Endodermal cell (in vitro differentiated cells): ENCODE data around the gene ENDOV. TPM values are rescaled to one million over a fixed set of nuclear protein-coding genes. Genes with fewer than 3 reads are reported as not detected.

Source experiments
- DNase-seq: peaks from one replicate; pipeline ENCODE4 v3.0.0-alpha.2; 2017
- H3K27ac ChIP-seq: 2 replicates; pipeline ENCODE4 v1.5.1; 2013; ENCODE audit warnings: mild to moderate bottlenecking, low read depth, low read length, moderate library complexity
- H3K27me3 ChIP-seq: 2 replicates; pipeline ENCODE4 v1.6.1; 2013; ENCODE audit warnings: mild to moderate bottlenecking, low read length, moderate library complexity; ENCODE audit not compliant: insufficient read depth, control insufficient read depth, poor library complexity, severe bottlenecking
- H3K36me3 ChIP-seq: 2 replicates; pipeline ENCODE4 v1.7.0; 2013; ENCODE audit warnings: mild to moderate bottlenecking, low read length, moderate library complexity; ENCODE audit not compliant: control insufficient read depth, insufficient read depth
- H3K4me1 ChIP-seq: one replicate; pipeline ENCODE4 v1.7.0; 2013; ENCODE audit warnings: low read length; ENCODE audit not compliant: control insufficient read depth, insufficient read depth
- H3K4me3 ChIP-seq: 2 replicates; pipeline ENCODE4 v1.5.1; 2013; ENCODE audit warnings: mild to moderate bottlenecking, low read length, moderate library complexity
- H3K9ac ChIP-seq: 2 replicates; pipeline ENCODE4 v1.6.1; 2013; ENCODE audit warnings: mild to moderate bottlenecking, low read length, moderate library complexity; ENCODE audit not compliant: poor library complexity, severe bottlenecking; ENCODE audit errors: extremely low read depth
- H3K9me3 ChIP-seq: 2 replicates; pipeline ENCODE4 v1.6.1; 2013; ENCODE audit warnings: mild to moderate bottlenecking, low read length, moderate library complexity; ENCODE audit not compliant: control insufficient read depth
- H3K27ac Mint-ChIP-seq: 2 replicates; pipeline ENCODE4 v1.8.0; 2020; ENCODE audit warnings: mixed read lengths
- H3K27me3 Mint-ChIP-seq: 2 replicates; pipeline ENCODE4 v1.8.0; 2021; ENCODE audit warnings: mild to moderate bottlenecking, mixed read lengths; ENCODE audit not compliant: insufficient read depth
- H3K36me3 Mint-ChIP-seq: 2 replicates; pipeline ENCODE4 v1.8.0; 2020; ENCODE audit warnings: low read depth, mixed read lengths
- H3K4me1 Mint-ChIP-seq: 2 replicates; pipeline ENCODE4 v1.8.0; 2020; ENCODE audit warnings: mixed read lengths
- H3K4me3 Mint-ChIP-seq: 2 replicates; pipeline ENCODE4 v1.8.0; 2020; ENCODE audit warnings: mild to moderate bottlenecking, moderate library complexity, mixed read lengths
- H3K9me3 Mint-ChIP-seq: 2 replicates; pipeline ENCODE4 v1.8.0; 2020; ENCODE audit warnings: mild to moderate bottlenecking, mixed read lengths
- WGBS, 2 experiments: methylation state at CpG; one replicate each; pipeline versions ENCODE4 v1.1.5 to v1.1.7; 2013; ENCODE audit warnings: missing lambda C conversion rate in 2 of 2, mixed read lengths in 1 of 2; ENCODE audit not compliant: insufficient coverage in 1 of 2, insufficient read length in 1 of 2; 5-methylcytosine and 5-hydroxymethylcytosine counted together
- total RNA-seq, 2 donors: library from RNA; stranded (reverse); fragmentation: NEBNext Ultra II Directional in 1 of 2; extraction: Animal tissue kit (Norgen Biotek cat#: 25700) in 1 of 2; gene quantifications; 2 replicates in 1 of 2; 3 replicates in 1 of 2; pipeline ENCODE4 v1.2.1, GENCODE V29; 2021
- TF ChIP-seq, protein P1 (sequence below): fragments of 200-600 bp; sonication (generic); conservative IDR thresholded peaks from 2 replicates; pipeline ENCODE4 v1.5.0; 2021; ENCODE audit warnings: antibody characterized with exemption, mild to moderate bottlenecking

Gene ENDOV
- total RNA-seq, 2 donors from 2014 or later = 38.8 to 47.1 TPM

DNA sequence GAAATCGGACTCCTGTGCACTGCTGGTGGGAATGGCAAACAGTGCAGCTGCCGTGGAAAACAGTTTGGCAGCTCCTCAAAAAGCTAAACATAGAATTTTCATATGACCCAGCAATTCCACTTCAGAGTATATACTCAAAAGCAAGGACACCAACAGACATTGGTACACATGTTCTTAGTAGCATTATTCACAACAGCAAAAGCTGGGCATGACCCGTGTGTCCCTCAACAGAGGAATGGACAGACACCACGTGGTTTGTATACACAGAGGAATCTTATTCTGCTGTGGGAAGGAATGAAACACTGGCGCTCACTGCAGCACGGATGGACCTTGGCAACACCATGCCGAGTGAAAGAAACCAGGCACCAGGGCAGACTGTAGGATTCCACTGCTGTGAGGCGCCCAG, 45.5 kb downstream of the ENDOV start:
- Histone ChIP-seq H3K4me3 (no peak overlapping the region), H3K4me1 (no peaks in the 10 kb centered on the region), H3K27me3 (peaks cover 51% of the 10 kb centered on the region), H3K36me3 (no peaks in the 10 kb centered on the region), H3K27ac (no peak overlapping the region), H3K9me3 (no peaks in the 10 kb centered on the region), H3K9ac (no peak overlapping the region)
- no peaks in the 10 kb centered on the region for H3K36me3 Mint-ChIP-seq
- no peak overlapping the region for H3K4me3 Mint-ChIP-seq
- DNase-seq = no peak
- peaks cover 66% of the 10 kb centered on the region for H3K27me3 Mint-ChIP-seq
- no peaks in the 10 kb centered on the region for H3K9me3 Mint-ChIP-seq
- WGBS, 2 experiments = 83 to 85% methylated on average over 7 to 8 of the region's 8 CpGs
- peaks cover 5% of the 10 kb centered on the region for H3K4me1 Mint-ChIP-seq
- no peak overlapping the region for H3K27ac Mint-ChIP-seq
- TF ChIP-seq, protein P1, sequence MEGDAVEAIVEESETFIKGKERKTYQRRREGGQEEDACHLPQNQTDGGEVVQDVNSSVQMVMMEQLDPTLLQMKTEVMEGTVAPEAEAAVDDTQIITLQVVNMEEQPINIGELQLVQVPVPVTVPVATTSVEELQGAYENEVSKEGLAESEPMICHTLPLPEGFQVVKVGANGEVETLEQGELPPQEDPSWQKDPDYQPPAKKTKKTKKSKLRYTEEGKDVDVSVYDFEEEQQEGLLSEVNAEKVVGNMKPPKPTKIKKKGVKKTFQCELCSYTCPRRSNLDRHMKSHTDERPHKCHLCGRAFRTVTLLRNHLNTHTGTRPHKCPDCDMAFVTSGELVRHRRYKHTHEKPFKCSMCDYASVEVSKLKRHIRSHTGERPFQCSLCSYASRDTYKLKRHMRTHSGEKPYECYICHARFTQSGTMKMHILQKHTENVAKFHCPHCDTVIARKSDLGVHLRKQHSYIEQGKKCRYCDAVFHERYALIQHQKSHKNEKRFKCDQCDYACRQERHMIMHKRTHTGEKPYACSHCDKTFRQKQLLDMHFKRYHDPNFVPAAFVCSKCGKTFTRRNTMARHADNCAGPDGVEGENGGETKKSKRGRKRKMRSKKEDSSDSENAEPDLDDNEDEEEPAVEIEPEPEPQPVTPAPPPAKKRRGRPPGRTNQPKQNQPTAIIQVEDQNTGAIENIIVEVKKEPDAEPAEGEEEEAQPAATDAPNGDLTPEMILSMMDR = no peak

DNA sequence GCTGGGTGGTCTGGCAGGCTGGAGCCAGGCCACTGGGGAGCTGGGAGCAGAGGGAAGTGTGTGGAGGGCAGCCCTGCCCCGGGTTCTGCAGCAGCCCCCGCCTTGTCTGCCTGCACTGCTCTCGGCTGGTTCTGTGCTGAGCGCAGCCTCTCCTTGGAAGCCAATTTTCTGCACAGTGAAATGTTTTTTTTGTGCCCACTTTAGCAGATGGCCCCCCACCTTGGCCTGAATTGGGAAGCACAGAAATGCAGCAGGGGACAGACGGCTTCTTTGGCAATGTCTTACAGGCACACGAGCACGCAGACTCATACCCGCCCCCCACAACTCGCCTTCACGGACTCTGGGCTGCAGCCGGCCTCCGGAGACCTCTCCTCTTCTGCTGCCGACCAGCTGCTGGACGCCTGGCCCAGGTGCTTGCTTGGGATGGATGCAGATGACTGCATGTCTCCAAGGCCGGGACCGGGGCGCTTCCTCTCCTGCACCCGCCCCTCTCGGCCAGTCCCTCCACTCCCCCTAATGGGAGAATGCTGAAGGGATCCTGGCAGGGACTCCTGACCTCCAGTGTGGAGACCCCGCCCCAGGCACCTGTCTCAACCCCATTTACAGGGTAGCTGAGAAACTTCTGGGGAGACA, 46.7 kb downstream of the ENDOV start:
- Mint-ChIP-seq H3K27ac (no peak overlapping the region), H3K4me1 (no peaks in the 10 kb centered on the region), H3K27me3 (peaks cover 61% of the 10 kb centered on the region), H3K4me3 (no peak overlapping the region), H3K36me3 (no peaks in the 10 kb centered on the region), H3K9me3 (no peaks in the 10 kb centered on the region)
- Histone ChIP-seq H3K4me3 (no peak overlapping the region), H3K9ac (no peak overlapping the region), H3K9me3 (no peaks in the 10 kb centered on the region), H3K27me3 (peaks cover 57% of the 10 kb centered on the region), H3K36me3 (no peaks in the 10 kb centered on the region), H3K4me1 (no peaks in the 10 kb centered on the region), H3K27ac (no peak overlapping the region)
- WGBS, 2 experiments = 76 to 81% methylated on average over 13 to 20 of the region's 20 CpGs
- no peak for DNase-seq
- TF ChIP-seq, protein P1 = no peak

DNA sequence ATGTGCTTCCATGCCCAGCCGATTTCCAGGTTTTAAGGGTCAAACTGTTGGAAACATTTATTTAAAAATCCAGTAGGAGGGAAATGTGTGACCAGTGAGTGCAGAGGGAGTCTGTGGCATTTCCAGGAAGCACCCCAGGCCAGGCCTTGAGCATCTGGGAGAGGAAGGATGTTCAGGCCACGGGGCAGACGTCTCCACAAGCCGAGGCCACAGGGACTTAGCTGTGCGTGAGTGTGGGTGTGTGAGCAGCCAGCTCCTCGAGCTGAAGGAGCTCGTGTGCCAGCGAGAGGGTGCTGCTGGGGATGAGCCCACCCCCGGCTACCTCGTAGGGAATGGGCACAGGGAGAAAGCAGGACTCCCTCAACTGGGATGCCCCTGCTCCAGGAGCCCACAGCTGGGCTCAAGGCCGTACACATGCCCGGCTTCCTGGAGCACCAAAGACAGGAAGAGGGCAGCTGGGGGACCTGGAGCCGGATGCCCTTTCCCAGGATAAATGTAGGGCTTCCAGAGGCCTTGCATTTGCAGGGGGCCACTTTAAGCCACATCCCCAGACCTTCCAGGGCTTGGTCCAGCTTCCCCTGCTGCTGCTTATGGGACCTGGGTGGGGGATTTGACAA, 48.9 kb downstream of the ENDOV start:
- WGBS, 2 experiments = 84 to 87% methylated on average over 8 to 13 of the region's 13 CpGs
- Mint-ChIP-seq H3K36me3 (no peaks in the 10 kb centered on the region), H3K27me3 (peaks cover 59% of the 10 kb centered on the region), H3K4me1 (no peaks in the 10 kb centered on the region), H3K9me3 (no peaks in the 10 kb centered on the region), H3K4me3 (no peak overlapping the region), H3K27ac (no peak overlapping the region)
- no peaks in the 10 kb centered on the region for H3K9me3 ChIP-seq
- H3K27me3 ChIP-seq = peaks cover 58% of the 10 kb centered on the region
- H3K4me1 ChIP-seq = no peaks in the 10 kb centered on the region
- DNase-seq = no peak
- H3K4me3 ChIP-seq = no peak overlapping the region
- TF ChIP-seq, protein P1 = no peak
- no peak overlapping the region for H3K27ac ChIP-seq
- H3K36me3 ChIP-seq = no peaks in the 10 kb centered on the region
- H3K9ac ChIP-seq = no peak overlapping the region
